PFSK-1 (cell line): ENCODE results near the gene NASP.
A peak's percentile ranks its signal among the peaks of the same experiment; 100 is the strongest.

Experiments used
- FOXP2 ChIP-seq: optimal IDR thresholded peaks from 2 replicates; pipeline ENCODE3; 2011; ENCODE audit warnings: borderline replicate concordance, control low read depth, inconsistent platforms; ENCODE audit not compliant: insufficient read depth; ENCODE audit errors: extremely low read length, extremely low read depth
- POLR2AphosphoS5 ChIP-seq: IDR thresholded peaks from 2 replicates; pipeline ENCODE4 v1.6.1; 2012; ENCODE audit warnings: low read depth, mild to moderate bottlenecking, control low read depth, low read length, moderate library complexity
- SIN3A ChIP-seq: IDR thresholded peaks from 2 replicates; pipeline ENCODE4 v1.6.1; 2012; ENCODE audit warnings: mild to moderate bottlenecking, low read length, moderate library complexity, borderline replicate concordance; ENCODE audit not compliant: insufficient read depth
- TAF1 ChIP-seq: IDR thresholded peaks from 2 replicates; pipeline ENCODE4 v1.6.1; 2012; ENCODE audit warnings: low read length, control low read depth, borderline replicate concordance; ENCODE audit not compliant: insufficient read depth
- TF ChIP-seq, protein P1 (sequence below), 2 experiments: IDR thresholded peaks; 2 replicates each; pipeline versions ENCODE4 v1.6.1 to v1.8.0; 2011 to 2012; ENCODE audit warnings: low read depth in 2 of 2, low read length in 2 of 2, control low read depth in 1 of 2, inconsistent platforms in 1 of 2, mild to moderate bottlenecking in 1 of 2, moderate library complexity in 1 of 2; ENCODE audit not compliant: insufficient read depth in 1 of 2

The NASP gene

DNA sequence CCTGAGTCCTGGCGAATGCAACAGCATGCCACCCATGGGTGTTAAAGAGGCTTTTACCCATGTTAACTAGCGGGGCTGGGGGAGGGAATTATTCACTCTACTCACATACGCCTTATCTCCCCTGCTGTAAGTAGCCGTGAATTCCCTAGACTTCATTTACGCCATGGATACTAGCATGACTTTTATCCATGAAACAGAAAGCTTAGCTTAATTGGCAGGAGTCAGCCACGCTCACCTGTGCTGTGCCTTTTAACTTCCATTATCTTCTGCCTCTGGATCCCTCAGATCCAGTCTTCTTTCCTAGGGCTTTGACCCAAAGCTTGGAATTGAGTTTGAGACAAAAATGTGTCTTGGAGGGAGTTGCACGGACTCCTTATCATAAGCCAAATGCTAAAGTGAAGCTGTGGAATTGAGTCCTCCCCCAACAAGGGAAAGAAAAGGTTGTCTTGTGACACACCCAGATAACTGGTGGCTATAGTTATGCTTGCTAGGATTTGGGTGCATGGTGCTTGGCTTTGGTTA is 9.7 kb upstream of the NASP start:
- no peak for TF ChIP-seq FOXP2
- TF ChIP-seq POLR2AphosphoS5 = no peak
- no peak for TF ChIP-seq SIN3A

- TF ChIP-seq POLR2AphosphoS5 = no peak
Observed at GRCh38 chr1:45583264-45583665, 576 bp upstream of the NASP start.

GRCh38 chr1:45584351-45585109 is 689 bp downstream of the NASP start:
- TF ChIP-seq SIN3A = peak; percentile 67; the same call in 1 of the 2 replicates
- TF ChIP-seq FOXP2 = no peak

- TF ChIP-seq, protein P1, sequence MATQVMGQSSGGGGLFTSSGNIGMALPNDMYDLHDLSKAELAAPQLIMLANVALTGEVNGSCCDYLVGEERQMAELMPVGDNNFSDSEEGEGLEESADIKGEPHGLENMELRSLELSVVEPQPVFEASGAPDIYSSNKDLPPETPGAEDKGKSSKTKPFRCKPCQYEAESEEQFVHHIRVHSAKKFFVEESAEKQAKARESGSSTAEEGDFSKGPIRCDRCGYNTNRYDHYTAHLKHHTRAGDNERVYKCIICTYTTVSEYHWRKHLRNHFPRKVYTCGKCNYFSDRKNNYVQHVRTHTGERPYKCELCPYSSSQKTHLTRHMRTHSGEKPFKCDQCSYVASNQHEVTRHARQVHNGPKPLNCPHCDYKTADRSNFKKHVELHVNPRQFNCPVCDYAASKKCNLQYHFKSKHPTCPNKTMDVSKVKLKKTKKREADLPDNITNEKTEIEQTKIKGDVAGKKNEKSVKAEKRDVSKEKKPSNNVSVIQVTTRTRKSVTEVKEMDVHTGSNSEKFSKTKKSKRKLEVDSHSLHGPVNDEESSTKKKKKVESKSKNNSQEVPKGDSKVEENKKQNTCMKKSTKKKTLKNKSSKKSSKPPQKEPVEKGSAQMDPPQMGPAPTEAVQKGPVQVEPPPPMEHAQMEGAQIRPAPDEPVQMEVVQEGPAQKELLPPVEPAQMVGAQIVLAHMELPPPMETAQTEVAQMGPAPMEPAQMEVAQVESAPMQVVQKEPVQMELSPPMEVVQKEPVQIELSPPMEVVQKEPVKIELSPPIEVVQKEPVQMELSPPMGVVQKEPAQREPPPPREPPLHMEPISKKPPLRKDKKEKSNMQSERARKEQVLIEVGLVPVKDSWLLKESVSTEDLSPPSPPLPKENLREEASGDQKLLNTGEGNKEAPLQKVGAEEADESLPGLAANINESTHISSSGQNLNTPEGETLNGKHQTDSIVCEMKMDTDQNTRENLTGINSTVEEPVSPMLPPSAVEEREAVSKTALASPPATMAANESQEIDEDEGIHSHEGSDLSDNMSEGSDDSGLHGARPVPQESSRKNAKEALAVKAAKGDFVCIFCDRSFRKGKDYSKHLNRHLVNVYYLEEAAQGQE (IDR thresholded peaks at IDR 0.05; ENCODE audit: insufficient read depth in 1 of 2, low read depth in 2 of 2, low read length in 2 of 2) = no peak
- TF ChIP-seq POLR2AphosphoS5 = no peak
- TF ChIP-seq TAF1 = no peak
- no peak for TF ChIP-seq SIN3A
- TF ChIP-seq FOXP2 = no peak
Observed at GRCh38 chr1:45585110-45585426, 1.2 kb downstream of the NASP start.

DNA sequence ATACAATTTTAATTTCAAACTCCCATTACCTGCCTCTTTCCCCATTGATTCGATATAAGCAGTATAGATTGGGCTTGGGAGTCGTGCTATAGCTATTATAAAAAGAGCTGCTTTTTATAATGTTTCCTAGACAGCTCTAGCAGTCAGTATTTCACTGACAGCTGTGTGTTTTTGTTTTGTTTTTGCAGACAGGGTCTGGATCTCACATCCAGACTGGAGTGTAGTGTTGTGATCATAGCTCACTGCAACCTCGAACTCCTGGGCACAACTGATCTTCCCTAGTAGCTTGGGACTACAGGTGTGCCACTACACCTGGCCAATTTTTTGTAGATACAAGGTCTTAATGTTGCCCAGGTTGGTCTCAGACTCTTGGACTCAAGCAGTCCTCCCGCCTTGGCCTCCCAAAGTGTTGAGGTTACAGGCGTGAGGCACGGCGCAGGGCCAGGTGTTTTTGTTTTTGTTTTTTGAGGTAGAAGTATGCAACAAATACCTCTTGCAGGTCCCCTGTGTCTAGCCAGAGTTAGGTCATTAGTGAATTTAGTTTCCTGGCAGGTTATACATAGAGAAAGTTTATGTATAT is 1.7 kb downstream of the NASP start:
- TF ChIP-seq SIN3A (no peak), TAF1 (no peak), FOXP2 (no peak), POLR2AphosphoS5 (no peak)
- TF ChIP-seq, protein P1 (IDR thresholded peaks at IDR 0.05; ENCODE audit: insufficient read depth in 1 of 2, low read depth in 2 of 2, low read length in 2 of 2) = no peak

GRCh38 chr1:45586769-45587168 is 2.9 kb downstream of the NASP start:
- no peak for TF ChIP-seq FOXP2
- no peak for TF ChIP-seq TAF1
- TF ChIP-seq, protein P1 (IDR thresholded peaks at IDR 0.05; ENCODE audit: insufficient read depth in 1 of 2, low read depth in 2 of 2, low read length in 2 of 2) = no peak
- TF ChIP-seq SIN3A = no peak
- no peak for TF ChIP-seq POLR2AphosphoS5
